Uterus (tissue), 4 donors: ENCODE measurements around the gene MRGPRE. TPM values are rescaled to one million over a fixed set of nuclear protein-coding genes. Genes with fewer than 3 reads are reported as not detected.
A peak's percentile ranks its signal among the peaks of the same experiment; 100 is the strongest.
"Not testable (repeated sequence)": the region's sequence is repeated elsewhere in the genome, so short reads cannot be mapped to it uniquely, and the experiment has no call there.

Source experiments
- DNase-seq, 2 donors: peaks; one replicate each; pipeline ENCODE4 v3.0.0-alpha.2; 2019 to 2020
- H3K27ac ChIP-seq, 2 donors: fragments of 200-600 bp; sonication (generic); 1 replicate in 1 of 2; 2 replicates in 1 of 2; pipeline ENCODE4 v1.5.1; 2016 to 2018
- H3K27me3 ChIP-seq, 2 donors: fragments of 200-600 bp; sonication (generic); one replicate each; pipeline ENCODE4 v1.5.1; 2018 to 2019; ENCODE audit warnings: control low read depth in 1 of 2
- H3K36me3 ChIP-seq, 2 donors: fragments of 200-600 bp; sonication (generic); one replicate each; pipeline ENCODE4 v1.5.1; 2019; ENCODE audit warnings: control low read depth in 1 of 2
- H3K4me1 ChIP-seq, 2 donors: fragments of 200-600 bp; sonication (generic); one replicate each; pipeline ENCODE4 v1.5.1; 2018 to 2019; ENCODE audit warnings: control low read depth in 1 of 2
- H3K4me3 ChIP-seq, 2 donors: fragments of 200-600 bp; sonication (generic); 1 replicate in 1 of 2; 2 replicates in 1 of 2; pipeline ENCODE4 v1.5.1; 2018 to 2019; ENCODE audit warnings: mild to moderate bottlenecking in 1 of 2
- H3K9me3 ChIP-seq, 2 donors: fragments of 200-600 bp; sonication (generic); one replicate each; pipeline ENCODE4 v1.5.1; 2019; ENCODE audit warnings: control low read depth in 1 of 2
- CTCF ChIP-seq, 4 experiments: fragments of 200-600 bp in 2 of 4; fragments of 450-650 bp in 2 of 4; sonication (generic) in 2 of 4; IDR thresholded peaks; one replicate each; pipeline ENCODE4 v1.5.1; 2016 to 2019; ENCODE audit warnings: antibody characterized with exemption in 4 of 4, mild to moderate bottlenecking in 2 of 4, moderate library complexity in 1 of 4
- POLR2A ChIP-seq, 2 donors: fragments of 450-650 bp; IDR thresholded peaks; one replicate each; pipeline ENCODE4 v1.6.1; 2016; ENCODE audit warnings: antibody characterized with exemption in 2 of 2, mild to moderate bottlenecking in 1 of 2, moderate library complexity in 1 of 2
- intact Hi-C: fragments of 100-400 bp; cut with DNase I; formaldehyde crosslinking; loops from one replicate; pipeline ENCODE4 v1.15.1; 2023; ENCODE audit warnings: low total_unique reads
- total RNA-seq, 4 donors: library from RNA; depleted of rRNA in 3 of 4; stranded (reverse); fragments of >200 nt in 3 of 4; gene quantifications; one replicate each; pipeline versions ENCODE4 v1.1.0 to v1.2.4, GENCODE V29; 2014 to 2023
- donor health status: DM: yes; HTN: yes; CAD: no.

The MRGPRE gene
- 1 to 10 TPM in 1 of 4 donors, under 1 TPM in 1, not detected in 2; 0.28 to 1.5 TPM for total RNA-seq

DNA sequence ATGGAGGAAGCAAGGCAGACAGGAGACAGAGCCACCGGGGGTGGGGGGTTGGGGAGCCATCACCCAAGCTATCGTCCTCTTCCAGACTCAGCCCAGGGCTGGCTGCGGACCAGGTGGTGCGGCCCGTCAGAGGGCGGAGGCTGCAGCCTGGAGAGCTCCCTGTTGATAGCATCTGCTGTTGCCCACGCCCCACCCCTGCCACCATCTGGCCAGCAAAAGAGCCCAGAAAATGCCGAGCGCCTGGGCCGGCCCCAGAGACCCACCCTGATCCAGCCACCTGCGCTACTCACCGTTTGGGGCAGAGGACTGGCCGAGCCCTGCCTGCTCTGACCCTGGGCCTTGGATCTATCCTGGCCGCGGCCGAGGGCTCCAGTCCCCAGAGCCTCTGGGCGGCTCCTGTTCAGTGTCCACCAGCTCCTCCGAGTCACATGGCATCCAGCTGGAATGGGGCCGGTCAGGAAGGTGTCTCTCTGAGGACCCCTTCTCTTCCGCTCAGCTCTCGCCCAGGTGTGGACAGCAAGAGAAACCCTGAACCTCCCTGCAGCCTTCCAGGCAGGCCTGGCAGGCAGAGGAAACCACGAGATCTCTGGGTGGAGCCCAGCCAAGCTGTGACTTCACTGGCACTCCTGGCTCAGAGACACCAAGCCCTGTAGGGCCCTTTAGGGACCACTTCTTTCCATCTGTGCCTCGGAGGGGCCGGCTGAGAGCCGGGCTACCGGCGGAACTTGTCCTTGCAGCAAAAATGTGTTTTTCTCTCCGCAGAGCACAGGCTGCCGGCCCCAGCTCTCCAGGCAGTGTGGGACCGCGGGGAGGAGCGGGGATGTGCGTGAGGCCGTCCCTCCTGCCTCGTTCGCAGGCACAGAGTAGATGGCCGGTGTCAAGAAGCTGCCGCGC, at the start of gene MRGPRE:
TSS of gene MRGPRE (minus strand) at position 567 of the 894 bp plus-strand sequence. CDS start 3,618 bp downstream, outside the sequence.
- DNase-seq: peak; percentile 22 to 54
- no peak for TF ChIP-seq POLR2A (IDR thresholded peaks at IDR 0.05)
- no peak for TF ChIP-seq CTCF (IDR thresholded peaks at IDR 0.05)
- H3K27me3 ChIP-seq: no peaks in the 10 kb centered on the region
- intact Hi-C loops: no loop called here
- H3K4me1 ChIP-seq: no peaks in the 10 kb centered on the region
- H3K36me3 ChIP-seq: no peaks in the 10 kb centered on the region
- H3K9me3 ChIP-seq: no peaks in the 10 kb centered on the region
- H3K4me3 ChIP-seq: no peak within 1 kb of the TSS
- no peak within 1 kb of the TSS for H3K27ac ChIP-seq

DNA sequence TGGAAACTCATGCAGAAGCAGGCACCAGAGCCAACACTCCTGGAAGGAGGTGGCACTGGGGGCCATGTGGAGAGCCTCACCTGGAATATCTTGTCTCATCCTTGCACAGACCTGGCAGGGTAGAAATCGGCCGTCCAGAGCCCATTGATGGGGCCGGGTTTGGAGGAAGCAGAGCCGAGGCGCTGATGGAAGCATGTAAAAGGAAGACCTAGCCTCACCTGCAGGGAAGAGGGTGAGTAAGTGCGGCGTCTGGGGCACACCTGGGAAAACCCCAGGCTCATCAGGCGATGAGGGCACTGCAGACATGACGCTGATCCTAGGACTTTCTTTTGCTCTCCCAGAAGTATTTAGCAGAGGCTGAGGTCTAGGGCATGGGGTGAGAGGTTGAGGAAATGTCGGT, 48.9 kb upstream of the MRGPRE start:
- H3K4me3 ChIP-seq, H3K27ac ChIP-seq, intact Hi-C loops, H3K9me3 ChIP-seq, H3K27me3 ChIP-seq, DNase-seq, H3K36me3 ChIP-seq, H3K4me1 ChIP-seq: not testable (repeated sequence)

GRCh38 chr11:3280662-3281061, 48.4 kb upstream of the MRGPRE start:
- H3K9me3 ChIP-seq, intact Hi-C loops, H3K4me1 ChIP-seq, H3K27ac ChIP-seq, H3K36me3 ChIP-seq, H3K4me3 ChIP-seq, H3K27me3 ChIP-seq, DNase-seq: not testable (repeated sequence)

- H3K4me3 ChIP-seq, H3K9me3 ChIP-seq, H3K27ac ChIP-seq, H3K27me3 ChIP-seq, H3K36me3 ChIP-seq, DNase-seq, H3K4me1 ChIP-seq, intact Hi-C loops: not testable (repeated sequence)
Measured at GRCh38 chr11:3278922-3279321, 46.7 kb upstream of the MRGPRE start.

- H3K27me3 ChIP-seq, H3K4me1 ChIP-seq, H3K27ac ChIP-seq, H3K9me3 ChIP-seq, H3K36me3 ChIP-seq, H3K4me3 ChIP-seq, intact Hi-C loops, DNase-seq: not testable (repeated sequence)
Measured at GRCh38 chr11:3273629-3274028, 41.4 kb upstream of the MRGPRE start.

GRCh38 chr11:3262548-3262947, 30.3 kb upstream of the MRGPRE start:
- intact Hi-C loops, DNase-seq: not testable (repeated sequence)

GRCh38 chr11:3261831-3262230, 29.6 kb upstream of the MRGPRE start:
- H3K4me3 ChIP-seq, H3K36me3 ChIP-seq, H3K9me3 ChIP-seq, DNase-seq, H3K27ac ChIP-seq, intact Hi-C loops, H3K4me1 ChIP-seq, H3K27me3 ChIP-seq: not testable (repeated sequence)

More at GRCh38 chr11:3262548-3262947, 30.3 kb upstream of the MRGPRE start:
- H3K27me3 ChIP-seq, H3K36me3 ChIP-seq, H3K4me3 ChIP-seq, H3K9me3 ChIP-seq, H3K4me1 ChIP-seq, H3K27ac ChIP-seq: not testable (repeated sequence)

DNA sequence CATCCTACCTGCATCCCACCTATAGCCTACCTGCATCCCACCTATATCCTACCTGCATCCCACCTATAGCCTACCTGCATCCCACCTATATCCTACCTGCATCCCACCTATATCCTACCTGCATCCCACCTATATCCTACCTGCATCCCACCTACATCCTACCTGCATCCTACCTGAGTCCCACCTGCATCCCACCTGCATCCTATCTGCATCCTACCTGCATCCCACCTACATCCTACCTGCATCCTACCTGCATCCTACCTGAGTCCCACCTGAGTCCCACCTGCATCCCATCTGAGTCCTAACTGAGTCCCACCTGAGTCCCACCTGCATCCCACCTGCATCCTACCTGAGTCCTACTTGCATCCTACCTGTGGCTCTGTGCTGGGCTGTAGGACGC, 25.3 kb upstream of the MRGPRE start:
- H3K27me3 ChIP-seq, DNase-seq, H3K4me3 ChIP-seq, H3K27ac ChIP-seq, H3K9me3 ChIP-seq, intact Hi-C loops, H3K4me1 ChIP-seq, H3K36me3 ChIP-seq: not testable (repeated sequence)

GRCh38 chr11:3255241-3255640, 23.0 kb upstream of the MRGPRE start:
- H3K27ac ChIP-seq, H3K4me1 ChIP-seq, H3K9me3 ChIP-seq, H3K4me3 ChIP-seq, H3K36me3 ChIP-seq, H3K27me3 ChIP-seq, DNase-seq, intact Hi-C loops: not testable (repeated sequence)

DNA sequence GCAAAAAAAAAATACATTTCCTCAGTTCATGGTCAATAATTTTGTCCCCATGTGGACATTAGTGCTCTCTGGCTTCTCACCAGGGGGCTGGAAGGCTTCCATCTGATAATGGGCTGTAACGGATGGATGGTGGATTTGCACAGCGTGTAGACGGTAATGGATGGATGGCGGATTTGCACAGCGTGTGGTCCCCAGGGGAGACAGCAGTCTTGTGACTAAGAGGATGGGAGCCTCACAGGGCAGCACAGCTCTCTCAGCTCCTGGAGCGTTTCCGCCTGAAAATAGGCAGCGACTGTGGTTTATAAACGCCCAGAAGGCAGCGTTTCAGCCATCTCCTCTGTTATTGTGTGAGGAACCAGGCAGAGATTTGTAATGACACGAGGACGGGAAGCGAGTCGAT, 22.6 kb upstream of the MRGPRE start:
- H3K9me3 ChIP-seq, H3K4me3 ChIP-seq, intact Hi-C loops, H3K27ac ChIP-seq, H3K4me1 ChIP-seq, H3K36me3 ChIP-seq, H3K27me3 ChIP-seq, DNase-seq: not testable (repeated sequence)
